HCT116 (cell line): ENCODE measurements around the gene ZNF335. TPM values are rescaled to one million over a fixed set of nuclear protein-coding genes. Genes with fewer than 3 reads are reported as not detected.

ENCODE experiments used
- ATAC-seq: fragments of 200-7000 bp; cut with Tn5 transposase; 2 replicates; pipeline ENCODE4 v1.9.1; 2020; ENCODE audit warnings: mild to moderate bottlenecking, moderate library complexity
- BruUV-seq: library from RNA; stranded (reverse); fragments of 400-500 nt; replicated peaks from 2 replicates; lab custom pipeline; 2021; lab: Mats Ljungman, UMichigan
- CTCF ChIA-PET: fragments of 300-600 bp; sonication (Branson Sonifier 250); formaldehyde crosslinking; loops from one replicate; lab custom pipeline; 2021; ENCODE audit warnings: antibody characterized with exemption; lab: Charles Lee
- POLR2A ChIA-PET: fragments of 300-600, 350-600 bp; sonication (Branson Sonifier 250); formaldehyde crosslinking; loops from one replicate; lab custom pipeline; 2021; ENCODE audit warnings: antibody characterized with exemption; lab: Charles Lee
- RAD21 ChIA-PET, 2 experiments: fragments of 300-600 bp; sonication (Branson Sonifier 250); formaldehyde crosslinking; loops; one replicate each; lab custom pipeline; 2023; ENCODE audit warnings: low total read pairs in 2 of 2; ENCODE audit not compliant: uncharacterized antibody in 2 of 2, unreplicated experiment in 2 of 2, low non-redundant PET in 1 of 2; lab: Charles Lee
- DNase-seq: peaks from one replicate; pipeline ENCODE4 v3.0.0-alpha.2; 2010; ENCODE audit warnings: low read depth, low spot score
- H2AFZ ChIP-seq: fragments of 200-600 bp; shearing (Covaris generic), sonication (generic); 2 replicates; pipeline ENCODE4 v1.6.1; 2017; ENCODE audit warnings: low read depth, mixed run types, mixed read lengths, antibody characterized with exemption, low read length; ENCODE audit not compliant: poor library complexity, severe bottlenecking
- H3K27ac ChIP-seq: 2 replicates; pipeline ENCODE4 v1.5.1; 2012; ENCODE audit warnings: low read depth, low read length
- H3K27me3 ChIP-seq: fragments of 200-600 bp; sonication (generic); 2 replicates; pipeline ENCODE4 v1.6.1; 2016; ENCODE audit warnings: mixed run types, low read length, mixed read lengths; ENCODE audit not compliant: insufficient read depth
- H3K36me3 ChIP-seq, 2 experiments: fragments of 200-500 bp in 1 of 2; fragments of 200-600 bp in 1 of 2; sonication (Bioruptor generic) in 1 of 2; sonication (generic) in 1 of 2; 2 replicates each; pipeline versions ENCODE4 v1.5.1 to v1.6.1; 2014 to 2016; ENCODE audit warnings: low read length in 2 of 2, inconsistent platforms in 1 of 2, mixed read lengths in 1 of 2, mixed run types in 1 of 2; ENCODE audit not compliant: insufficient read depth in 2 of 2, control insufficient read depth in 1 of 2
- H3K4me1 ChIP-seq, 2 experiments: fragments of 200-600 bp in 1 of 2; sonication (generic) in 1 of 2; 2 replicates each; pipeline versions ENCODE4 v1.5.1 to v1.6.1; 2012 to 2017; ENCODE audit warnings: low read length in 2 of 2, inconsistent platforms in 1 of 2, mild to moderate bottlenecking in 1 of 2, mixed read lengths in 1 of 2, mixed run types in 1 of 2, moderate library complexity in 1 of 2; ENCODE audit not compliant: insufficient read depth in 2 of 2, control insufficient read depth in 1 of 2
- H3K4me2 ChIP-seq: fragments of 200-600 bp; sonication (generic); 2 replicates; pipeline ENCODE4 v1.6.1; 2017; ENCODE audit warnings: mixed run types, low read length, mixed read lengths
- H3K4me3 ChIP-seq, 2 experiments: fragments of 200-600 bp in 1 of 2; sonication (generic) in 1 of 2; replicated peaks in 1 of 2; 2 replicates each; pipeline ENCODE4 v1.5.1; 2011 to 2016; ENCODE audit warnings: low read length in 2 of 2, control low read depth in 1 of 2, low read depth in 1 of 2, mild to moderate bottlenecking in 1 of 2, mixed read lengths in 1 of 2, mixed run types in 1 of 2
- H3K79me2 ChIP-seq: fragments of 200-600 bp; sonication (generic); 2 replicates; pipeline ENCODE4 v1.6.1; 2017; ENCODE audit warnings: mild to moderate bottlenecking, mixed run types, low read length, moderate library complexity, mixed read lengths; ENCODE audit not compliant: insufficient read depth
- H3K9ac ChIP-seq: fragments of 200-600 bp; sonication (generic); 2 replicates; pipeline ENCODE4 v1.6.1; 2016; ENCODE audit warnings: low read length, mixed read lengths
- H3K9me2 ChIP-seq: fragments of 200-600 bp; sonication (generic), shearing (Covaris generic); 2 replicates; pipeline ENCODE4 v1.6.1; 2017; ENCODE audit warnings: mixed run types, mild to moderate bottlenecking, moderate library complexity; ENCODE audit not compliant: insufficient read depth
- H3K9me3 ChIP-seq, 2 experiments: fragments of 200-500 bp in 1 of 2; fragments of 200-600 bp in 1 of 2; sonication (Bioruptor generic) in 1 of 2; sonication (generic) in 1 of 2; 2 replicates each; pipeline ENCODE4 v1.6.1; 2014 to 2017; ENCODE audit warnings: low read length in 2 of 2, mixed read lengths in 2 of 2, inconsistent platforms in 1 of 2, low read depth in 1 of 2, mild to moderate bottlenecking in 1 of 2, mixed run types in 1 of 2, moderate library complexity in 1 of 2; ENCODE audit not compliant: control insufficient read depth in 1 of 2, insufficient read depth in 1 of 2
- H4K20me1 ChIP-seq: fragments of 200-600 bp; sonication (generic), shearing (Covaris generic); 2 replicates; pipeline ENCODE4 v1.6.1; 2017; ENCODE audit warnings: mixed run types, mild to moderate bottlenecking, moderate library complexity; ENCODE audit not compliant: insufficient read depth
- ATF3 ChIP-seq: IDR thresholded peaks from 2 replicates; pipeline ENCODE4 v1.6.1; 2012
- CBX3 ChIP-seq: IDR thresholded peaks from 2 replicates; pipeline ENCODE4 v1.6.1; 2012; ENCODE audit warnings: low read depth
- CEBPB ChIP-seq: IDR thresholded peaks from 2 replicates; pipeline ENCODE4 v1.6.1; 2012; ENCODE audit warnings: low read depth
- JUND ChIP-seq: IDR thresholded peaks from 2 replicates; pipeline ENCODE4 v1.6.1; 2012
- POLR2AphosphoS5 ChIP-seq: IDR thresholded peaks from 2 replicates; pipeline ENCODE4 v1.6.1; 2011; ENCODE audit warnings: mild to moderate bottlenecking, low read depth, low read length, moderate library complexity
- SIN3A ChIP-seq: IDR thresholded peaks from 2 replicates; pipeline ENCODE4 v1.6.1; 2012; ENCODE audit warnings: low read depth
- SRF ChIP-seq: IDR thresholded peaks from 2 replicates; pipeline ENCODE4 v1.6.1; 2012; ENCODE audit warnings: low read depth
- YY1 ChIP-seq: IDR thresholded peaks from 2 replicates; pipeline ENCODE4 v1.6.1; 2011; ENCODE audit warnings: low read length, low read depth, moderate library complexity, mild to moderate bottlenecking; ENCODE audit not compliant: insufficient replicate concordance; ENCODE audit errors: extremely low read depth
- intact Hi-C: fragments of 100-400 bp; cut with micrococcal nuclease; formaldehyde crosslinking; loops from 2 replicates; pipeline ENCODE4 v1.10.0; 2022
- total RNA-seq: library from RNA; stranded (reverse); gene quantifications from one replicate; pipeline ENCODE4 v1.2.1, GENCODE V29; 2021; ENCODE audit not compliant: unreplicated experiment
- TF ChIP-seq, protein P1 (sequence below): IDR thresholded peaks from 2 replicates; pipeline ENCODE4 v1.6.1; 2012

Gene ZNF335
- total RNA-seq, 1 experiment from 2014 or later = 20.8 TPM

GRCh38 chr20:45937765-45938164, 34.2 kb downstream of the ZNF335 start:
- no peak overlapping the region for H3K27ac ChIP-seq
- TF ChIP-seq POLR2AphosphoS5 (no peak), YY1 (no peak), ATF3 (no peak), JUND (no peak), CBX3 (no peak), CEBPB (no peak), SRF (no peak), SIN3A (no peak)
- TF ChIP-seq, protein P1, sequence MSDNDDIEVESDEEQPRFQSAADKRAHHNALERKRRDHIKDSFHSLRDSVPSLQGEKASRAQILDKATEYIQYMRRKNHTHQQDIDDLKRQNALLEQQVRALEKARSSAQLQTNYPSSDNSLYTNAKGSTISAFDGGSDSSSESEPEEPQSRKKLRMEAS = no peak
- peaks cover 27 to 33% of the 10 kb centered on the region in 2 experiments for H3K36me3 ChIP-seq
- H3K9ac ChIP-seq = no peak overlapping the region
- intact Hi-C loops = loop anchor here (10.0 kb wide), 2 partner anchors 103 to 393 kb away; partner anchors contain the start of genes EPPIN and SNX21
- no peaks in the 10 kb centered on the region for H3K9me3 ChIP-seq
- ChIA-PET CTCF (interaction anchor here (1.4 kb wide), 1 partner anchor 49 kb away, joined by 4 read pairs; no protein-coding TSS in a partner anchor), POLR2A (interaction anchor here (0.9 kb wide), 1 partner anchor 11 kb away, joined by 3 read pairs; no protein-coding TSS in a partner anchor), RAD21 (no interaction called here)
- H3K4me3 ChIP-seq = no peak overlapping the region
- H4K20me1 ChIP-seq = no peaks in the 10 kb centered on the region
- no peaks in the 10 kb centered on the region for H3K9me2 ChIP-seq
- no peaks in the 10 kb centered on the region for H3K27me3 ChIP-seq
- BruUV-seq = TSS peak; percentile 2
- H3K4me1 ChIP-seq = peaks cover 4 to 32% of the 10 kb centered on the region in 2 experiments; a peak in 3 of 4 replicates
- H2AFZ ChIP-seq = no peak overlapping the region
- no peak for ATAC-seq
- no peak overlapping the region for H3K4me2 ChIP-seq
- peaks cover 31% of the 10 kb centered on the region for H3K79me2 ChIP-seq
- DNase-seq = no peak
